H1 (cell line): ENCODE results near the gene CDS2. TPM values are rescaled to one million over a fixed set of nuclear protein-coding genes. Genes with fewer than 3 reads are reported as not detected.

Source experiments
- CTCF ChIA-PET: fragments of 300-600 bp; sonication (Branson Sonifier 250); formaldehyde crosslinking; loops from one replicate; lab custom pipeline; 2021; ENCODE audit not compliant: partially characterized antibody; lab: Charles Lee
- POLR2A ChIA-PET: fragments of 300-600 bp; sonication (Branson Sonifier 250); formaldehyde crosslinking; loops from one replicate; lab custom pipeline; 2021; ENCODE audit warnings: inconsistent platforms; ENCODE audit not compliant: partially characterized antibody; lab: Charles Lee
- DNase-seq, 2 experiments: peaks; one replicate each; pipeline versions ENCODE4 v3.0.0 to v3.0.0-alpha.2; 2010 to 2022; ENCODE audit warnings: low spot score in 2 of 2, low read depth in 1 of 2, mixed read lengths in 1 of 2
- FAIRE-seq: peaks from 2 replicates; lab custom pipeline; 2011; peaks lifted over from hg19 to GRCh38; lab: Jason Lieb, UNC
- H2AFZ ChIP-seq: 2 replicates; pipeline ENCODE4 v1.8.1; 2012; ENCODE audit warnings: low read length, inconsistent platforms
- H2AK5ac ChIP-seq: 2 replicates; pipeline ENCODE4 v1.6.1; 2013; ENCODE audit warnings: low read depth, low read length
- H2BK120ac ChIP-seq: replicated peaks from 2 replicates; pipeline ENCODE3; 2013; ENCODE audit warnings: low read depth, low read length, inconsistent platforms
- H2BK12ac ChIP-seq: 2 replicates; pipeline ENCODE4 v1.6.1; 2013; ENCODE audit warnings: low read depth, low read length
- H2BK15ac ChIP-seq: 2 replicates; pipeline ENCODE4 v1.6.1; 2013; ENCODE audit warnings: low read length
- H2BK20ac ChIP-seq: 2 replicates; pipeline ENCODE4 v1.6.1; 2013; ENCODE audit warnings: low read length
- H2BK5ac ChIP-seq: 2 replicates; pipeline ENCODE4 v1.6.1; 2013; ENCODE audit warnings: low read depth, low read length
- H3K14ac ChIP-seq: 2 replicates; pipeline ENCODE4 v1.6.1; 2013; ENCODE audit warnings: inconsistent platforms; ENCODE audit not compliant: insufficient read length
- H3K18ac ChIP-seq: 2 replicates; pipeline ENCODE4 v1.6.1; 2013; ENCODE audit warnings: low read length; ENCODE audit errors: extremely low read depth
- H3K23ac ChIP-seq: 2 replicates; pipeline ENCODE4 v1.6.1; 2013; ENCODE audit warnings: inconsistent platforms; ENCODE audit not compliant: insufficient read length
- H3K23me2 ChIP-seq: 2 replicates; pipeline ENCODE4 v1.6.1; 2013; ENCODE audit warnings: low read depth, low read length
- H3K27ac ChIP-seq: 2 replicates; pipeline ENCODE4 v1.6.1; 2011; ENCODE audit warnings: low read depth, low read length, inconsistent platforms
- H3K27me3 ChIP-seq, 4 experiments: replicated peaks in 1 of 4; 1 replicate in 1 of 4; 2 replicates in 3 of 4; pipeline versions ENCODE4 v1.6.1 to v1.8.1; 2011 to 2013; ENCODE audit warnings: low read length in 3 of 4, mild to moderate bottlenecking in 3 of 4, inconsistent platforms in 2 of 4, mixed read lengths in 2 of 4, moderate library complexity in 1 of 4; ENCODE audit not compliant: control insufficient read depth in 3 of 4, insufficient read depth in 3 of 4; ENCODE audit errors: extremely low read depth in 1 of 4
- H3K36me3 ChIP-seq, 4 experiments: 2 replicates each; pipeline versions ENCODE4 v1.6.1 to v1.8.1; 2011 to 2013; ENCODE audit warnings: mild to moderate bottlenecking in 4 of 4, low read length in 3 of 4, moderate library complexity in 2 of 4, control low read depth in 1 of 4, inconsistent platforms in 1 of 4; ENCODE audit not compliant: insufficient read depth in 4 of 4, control insufficient read depth in 2 of 4
- H3K4ac ChIP-seq: replicated peaks from 2 replicates; pipeline ENCODE3; 2013; ENCODE audit warnings: low read length, low read depth, mixed read lengths, inconsistent platforms; ENCODE audit not compliant: insufficient read length
- H3K4me1 ChIP-seq, 4 experiments: replicated peaks in 1 of 4; 1 replicate in 1 of 4; 2 replicates in 3 of 4; pipeline versions ENCODE4 v1.6.1 to v1.8.1; 2011 to 2013; ENCODE audit warnings: low read length in 3 of 4, inconsistent platforms in 2 of 4, mixed read lengths in 1 of 4; ENCODE audit not compliant: insufficient read depth in 4 of 4, control insufficient read depth in 3 of 4
- H3K4me2 ChIP-seq, 2 experiments: 2 replicates each; pipeline versions ENCODE4 v1.6.1 to v1.8.1; 2011 to 2013; ENCODE audit warnings: low read depth in 2 of 2, low read length in 2 of 2, control low read depth in 1 of 2, inconsistent platforms in 1 of 2, mild to moderate bottlenecking in 1 of 2; ENCODE audit not compliant: insufficient read depth in 1 of 2
- H3K4me3 ChIP-seq, 4 experiments: fragments of 200-600, 300-600 bp in 1 of 4; sonication (generic), shearing (Covaris generic), sonication (Bioruptor Twin) in 1 of 4; 2 replicates each; pipeline versions ENCODE4 v1.5.1 to v1.8.1; 2011 to 2016; ENCODE audit warnings: low read length in 4 of 4, low read depth in 3 of 4, control low read depth in 2 of 4, inconsistent platforms in 2 of 4, mild to moderate bottlenecking in 2 of 4, mixed read lengths in 1 of 4, moderate library complexity in 1 of 4; ENCODE audit not compliant: insufficient read depth in 2 of 4; ENCODE audit errors: extremely low read depth in 1 of 4
- H3K56ac ChIP-seq: replicated peaks from 2 replicates; pipeline ENCODE3; 2013; ENCODE audit warnings: low read depth, mild to moderate bottlenecking, mixed read lengths, low read length, inconsistent platforms; ENCODE audit not compliant: insufficient read length
- H3K79me1 ChIP-seq: 2 replicates; pipeline ENCODE4 v1.6.1; 2013; ENCODE audit warnings: low read depth, low read length, control low read depth
- H3K79me2 ChIP-seq, 2 experiments: 2 replicates each; pipeline versions ENCODE4 v1.6.1 to v1.8.1; 2012 to 2013; ENCODE audit warnings: low read length in 2 of 2, mild to moderate bottlenecking in 2 of 2, inconsistent platforms in 1 of 2; ENCODE audit not compliant: insufficient read depth in 2 of 2, control insufficient read depth in 1 of 2
- H3K9ac ChIP-seq, 4 experiments: replicated peaks in 1 of 4; 1 replicate in 1 of 4; 2 replicates in 3 of 4; pipeline versions ENCODE4 v1.6.1 to v1.8.1; 2011 to 2013; ENCODE audit warnings: low read depth in 3 of 4, low read length in 3 of 4, control low read depth in 2 of 4, mild to moderate bottlenecking in 2 of 4, moderate library complexity in 2 of 4, inconsistent platforms in 1 of 4; ENCODE audit errors: extremely low read depth in 1 of 4
- H3K9me3 ChIP-seq, 2 experiments: 2 replicates each; pipeline versions ENCODE4 v1.6.1 to v1.8.1; 2012 to 2013; ENCODE audit warnings: mild to moderate bottlenecking in 2 of 2, moderate library complexity in 2 of 2, control low read depth in 1 of 2, inconsistent platforms in 1 of 2, low read depth in 1 of 2, low read length in 1 of 2, mixed read lengths in 1 of 2; ENCODE audit not compliant: insufficient read depth in 2 of 2
- H4K20me1 ChIP-seq, 2 experiments: replicated peaks in 1 of 2; 2 replicates each; pipeline versions ENCODE3 to v1.8.1; 2011 to 2013; ENCODE audit warnings: inconsistent platforms in 2 of 2, low read length in 2 of 2, mild to moderate bottlenecking in 1 of 2; ENCODE audit not compliant: insufficient read depth in 2 of 2, control insufficient read depth in 1 of 2
- H4K5ac ChIP-seq: 2 replicates; pipeline ENCODE4 v1.6.1; 2013; ENCODE audit warnings: low read length, low read depth, mixed read lengths, inconsistent platforms; ENCODE audit not compliant: insufficient read length
- H4K8ac ChIP-seq: 2 replicates; pipeline ENCODE4 v1.8.0; 2013; ENCODE audit warnings: mild to moderate bottlenecking, moderate library complexity, low read length, inconsistent platforms; ENCODE audit not compliant: insufficient read depth; ENCODE audit errors: extremely low read depth
- H4K91ac ChIP-seq: replicated peaks from 2 replicates; pipeline ENCODE3; 2013; ENCODE audit warnings: low read length, mixed read lengths, inconsistent platforms; ENCODE audit not compliant: insufficient read length
- BCL11A ChIP-seq, 2 experiments: IDR thresholded peaks; one replicate each; pipeline ENCODE4 v1.6.1; 2011; ENCODE audit warnings: low read depth in 2 of 2, low read length in 2 of 2, mild to moderate bottlenecking in 2 of 2
- CHD2 ChIP-seq: IDR thresholded peaks from 2 replicates; pipeline ENCODE4 v1.6.1; 2012; ENCODE audit warnings: low read length, improper control_type of control experiment
- EZH2 ChIP-seq: fragments of 200-600 bp; sonication (generic); IDR thresholded peaks from 2 replicates; pipeline ENCODE4 v1.7.1; 2012; ENCODE audit warnings: low read depth, mild to moderate bottlenecking, moderate library complexity, low read length, inconsistent platforms; ENCODE audit not compliant: severe bottlenecking
- HDAC2 ChIP-seq, 2 experiments: fragments of 300-600 bp in 1 of 2; sonication (generic) in 1 of 2; IDR thresholded peaks; 2 replicates each; pipeline ENCODE4 v1.6.1; 2011 to 2012; ENCODE audit warnings: low read depth in 2 of 2, low read length in 2 of 2, mild to moderate bottlenecking in 2 of 2, moderate library complexity in 2 of 2, borderline replicate concordance in 1 of 2, inconsistent platforms in 1 of 2
- RBBP5 ChIP-seq: IDR thresholded peaks from 2 replicates; pipeline ENCODE4 v1.7.1; 2012; ENCODE audit warnings: low read depth, mild to moderate bottlenecking, inconsistent platforms, low read length, moderate library complexity, borderline replicate concordance
- SP1 ChIP-seq: IDR thresholded peaks from 2 replicates; pipeline ENCODE4 v1.6.1; 2011; ENCODE audit warnings: low read depth, low read length
- SRF ChIP-seq: IDR thresholded peaks from 2 replicates; pipeline ENCODE4 v1.6.1; 2011; ENCODE audit warnings: mild to moderate bottlenecking, low read depth, low read length, moderate library complexity
- SUZ12 ChIP-seq: fragments of 200-600 bp; sonication (generic); IDR thresholded peaks from 2 replicates; pipeline ENCODE4 v1.6.1; 2012; ENCODE audit warnings: mild to moderate bottlenecking, inconsistent platforms, low read length, moderate library complexity, mixed read lengths
- TBP ChIP-seq: IDR thresholded peaks from 2 replicates; pipeline ENCODE4 v1.6.1; 2011; ENCODE audit warnings: low read depth, low read length, improper control_type of control experiment
- WGBS, 2 experiments: shearing (Covaris generic) in 1 of 2; methylation state at CpG; one replicate each; pipeline versions ENCODE4 v1.1.6 to v1.1.7; 2013 to 2015; ENCODE audit warnings: low lambda C conversion rate in 2 of 2, mixed read lengths in 2 of 2, inconsistent platforms in 1 of 2, low coverage in 1 of 2, missing lambda C conversion rate in 1 of 2; ENCODE audit not compliant: insufficient replicate concordance in 2 of 2, insufficient coverage in 1 of 2, insufficient read length in 1 of 2; ENCODE audit errors: extremely low coverage in 1 of 2, missing lambda C conversion rate in 1 of 2; 5-methylcytosine and 5-hydroxymethylcytosine counted together
- polyA plus RNA-seq, 7 experiments: library from polyadenylated mRNA; depleted of rRNA in 3 of 7; stranded (reverse) in 5 of 7; unstranded in 2 of 7; fragments of >200 nt in 5 of 7; fragments of 200-250 nt in 2 of 7; gene quantifications; 1 replicate in 5 of 7; 2 replicates in 1 of 7; 4 replicates in 1 of 7; pipeline versions ENCODE4 v1.2.1 to v1.2.3, GENCODE V29; 2011 to 2013; ENCODE audit warnings: missing spikeins in 2 of 7, mixed read lengths in 2 of 7
- total RNA-seq: library from RNA; stranded (reverse); fragmentation: NEBNext Ultra II Directional; extraction: Animal tissue kit (Norgen Biotek cat#: 25700); gene quantifications from 2 replicates; pipeline ENCODE4 v1.2.1, GENCODE V29; 2021
- TF ChIP-seq, protein P1 (sequence below), 3 experiments: IDR thresholded peaks; 1 replicate in 2 of 3; 2 replicates in 1 of 3; pipeline versions ENCODE4 v1.5.1 to v1.6.1; 2011; ENCODE audit warnings: low read length in 3 of 3, mild to moderate bottlenecking in 3 of 3, inconsistent platforms in 2 of 3, low read depth in 1 of 3, moderate library complexity in 1 of 3; ENCODE audit not compliant: insufficient read depth in 1 of 3; ENCODE audit errors: control extremely low read depth in 1 of 3

Gene CDS2
- total and polyA plus RNA-seq, 2 of the 8 experiments (the other 6 are each of a cell fraction or from before 2014, with no cell fraction given) = 54.0 to 56.2 TPM

GRCh38 chr20:5195655-5196054 is 68.8 kb downstream of the CDS2 start:
- Histone ChIP-seq H4K20me1 (peaks cover 1 to 3% of the 10 kb centered on the region in 2 experiments), H3K4me2 (no peak overlapping the region), H3K79me1 (no peaks in the 10 kb centered on the region), H3K9ac (no peak overlapping the region; a peak in 1 of 7 replicates), H3K9me3 (no peaks in the 10 kb centered on the region), H4K5ac (no peak overlapping the region), H2BK15ac (no peak overlapping the region), H3K79me2 (no peaks in the 10 kb centered on the region), H3K56ac (no peak overlapping the region), H3K36me3 (peaks cover 0 to 10% (median 2%) of the 10 kb centered on the region in 4 experiments; a peak in 2 of 8 replicates), H4K8ac (no peak overlapping the region), H2AK5ac (no peak overlapping the region), H3K23ac (no peak overlapping the region), H3K4me1 (peaks cover 0 to 4% (median 0%) of the 10 kb centered on the region in 4 experiments; a peak in 2 of 7 replicates), H3K18ac (no peak overlapping the region), H4K91ac (no peak overlapping the region), H2BK120ac (no peak overlapping the region), H2BK5ac (no peak overlapping the region), H3K4me3 (no peak overlapping the region), H3K27ac (no peak overlapping the region), H3K14ac (no peak overlapping the region), H2BK12ac (no peak overlapping the region), H3K4ac (no peak overlapping the region), H2BK20ac (no peak overlapping the region), H3K23me2 (no peaks in the 10 kb centered on the region), H2AFZ (no peak overlapping the region), H3K27me3 (no peaks in the 10 kb centered on the region)
- FAIRE-seq (no peak), DNase-seq (no peak)
- POLR2A ChIA-PET = interaction anchor here (0.7 to 1.1 kb wide), 4 partner anchors 8 to 76 kb away, joined by 3 read pairs; partner anchors contain the start of genes CDS2 and PCNA
- CTCF ChIA-PET = interaction anchor here (0.7 to 6.9 kb wide), 3 partner anchors 10 to 94 kb away, joined by 3 to 122 read pairs (median 7); partner anchors contain the start of gene CDS2
- 81% methylated on average over 4 of the region's 4 CpGs; no CpG with 5 or more reads in 1 of the 2 experiments for WGBS, 2 experiments
- TF ChIP-seq SP1 = no peak
- TF ChIP-seq SUZ12 = no peak
- no peak for TF ChIP-seq TBP
- TF ChIP-seq HDAC2 (IDR thresholded peaks at IDR 0.05; ENCODE audit: borderline replicate concordance in 1 of 2, low read depth in 2 of 2, low read length in 2 of 2) = no peak
- TF ChIP-seq SRF = no peak
- TF ChIP-seq RBBP5 = no peak
- TF ChIP-seq EZH2 = no peak
- TF ChIP-seq, protein P1, sequence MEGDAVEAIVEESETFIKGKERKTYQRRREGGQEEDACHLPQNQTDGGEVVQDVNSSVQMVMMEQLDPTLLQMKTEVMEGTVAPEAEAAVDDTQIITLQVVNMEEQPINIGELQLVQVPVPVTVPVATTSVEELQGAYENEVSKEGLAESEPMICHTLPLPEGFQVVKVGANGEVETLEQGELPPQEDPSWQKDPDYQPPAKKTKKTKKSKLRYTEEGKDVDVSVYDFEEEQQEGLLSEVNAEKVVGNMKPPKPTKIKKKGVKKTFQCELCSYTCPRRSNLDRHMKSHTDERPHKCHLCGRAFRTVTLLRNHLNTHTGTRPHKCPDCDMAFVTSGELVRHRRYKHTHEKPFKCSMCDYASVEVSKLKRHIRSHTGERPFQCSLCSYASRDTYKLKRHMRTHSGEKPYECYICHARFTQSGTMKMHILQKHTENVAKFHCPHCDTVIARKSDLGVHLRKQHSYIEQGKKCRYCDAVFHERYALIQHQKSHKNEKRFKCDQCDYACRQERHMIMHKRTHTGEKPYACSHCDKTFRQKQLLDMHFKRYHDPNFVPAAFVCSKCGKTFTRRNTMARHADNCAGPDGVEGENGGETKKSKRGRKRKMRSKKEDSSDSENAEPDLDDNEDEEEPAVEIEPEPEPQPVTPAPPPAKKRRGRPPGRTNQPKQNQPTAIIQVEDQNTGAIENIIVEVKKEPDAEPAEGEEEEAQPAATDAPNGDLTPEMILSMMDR (IDR thresholded peaks at IDR 0.05; ENCODE audit: control extremely low read depth in 1 of 3, insufficient read depth in 1 of 3, low read depth in 1 of 3, low read length in 3 of 3) = no peak
- no peak for TF ChIP-seq CHD2
- no peak for TF ChIP-seq BCL11A (IDR thresholded peaks at IDR 0.05; ENCODE audit: low read depth in 2 of 2, low read length in 2 of 2)
